ENCODE measurements around the gene CLASRP. TPM values are rescaled to one million over a fixed set of nuclear protein-coding genes. Genes with fewer than 3 reads are reported as not detected.

The CLASRP gene
- total and polyA plus RNA-seq, 9 of the 15 experiments (the other 6 are each of a cell fraction or from before 2014, with no cell fraction given), result 0.94 to 86.3 (median 44.0) TPM

GRCh38 chr19:45110851-45111266 lies 72.0 kb downstream of the CLASRP start:
- peak in 1 of 4 experiments; percentile 29 for DNase-seq (ENCODE audit: extremely low read depth in 1 of 4, low spot score in 3 of 4)
- CTCF ChIA-PET (ENCODE audit: low intra/inter-chr PET ratio), result no interaction called here
- H3K9ac ChIP-seq (ENCODE audit: insufficient read depth in 1 of 2, low read depth in 2 of 2, low read length in 2 of 2), result peak overlapping the region in 1 of 2 experiments; percentile 85; a peak in 1 of 4 replicates

GRCh38 chr19:45112111-45112827 lies 73.4 kb downstream of the CLASRP start:
- intact Hi-C loops (cut with micrococcal nuclease) (no loop called here), in situ Hi-C loops (cut with MboI) (no loop called here)
- no peak for ATAC-seq
- TF ChIP-seq MEIS2 (IDR thresholded peaks at IDR 0.05; ENCODE audit: partially characterized antibody) (no peak), PTRF (tag; IDR thresholded peaks at IDR 0.05) (no peak), ATF7 (IDR thresholded peaks at IDR 0.05) (no peak), ZNF217 (CRISPR knock-in tag; IDR thresholded peaks at IDR 0.05) (no peak), SAP30 (IDR thresholded peaks at IDR 0.05; ENCODE audit: borderline replicate concordance, insufficient read depth, low read depth, low read length, poor library complexity, severe bottlenecking) (no peak), ZNF780A (CRISPR knock-in tag; IDR thresholded peaks at IDR 0.05) (no peak), ZBTB11 (CRISPR knock-in tag; IDR thresholded peaks at IDR 0.05) (no peak)

More at GRCh38 chr19:45110851-45111266, 72.0 kb downstream of the CLASRP start:
- no peaks in the 10 kb centered on the region for H3K9me3 ChIP-seq (replicated peaks; ENCODE audit: control insufficient read depth, insufficient read depth, low read depth, low read length)
- intact Hi-C loops (cut with micrococcal nuclease) (no loop called here), in situ Hi-C loops (cut with MboI) (no loop called here)
- TF ChIP-seq ZNF316 (IDR thresholded peaks at IDR 0.05), result 0 out of 2 replicates have a peak, but pooled peaks have one; percentile 30
- TF ChIP-seq NFE2 (IDR thresholded peaks at IDR 0.05; ENCODE audit: low read depth), result peak; percentile 70
- TF ChIP-seq MAFG (tag; conservative IDR thresholded peaks at IDR 0.05), result 0 out of 2 replicates have a peak, but pooled peaks have one; percentile 27
- no peak for TF ChIP-seq PHF20 (IDR thresholded peaks at IDR 0.05; ENCODE audit: partially characterized antibody)
- TF ChIP-seq ZNF644 (tag; IDR thresholded peaks at IDR 0.05; ENCODE audit: low read depth), result no peak
- TF ChIP-seq ELF1 (tag; IDR thresholded peaks at IDR 0.05), result no peak
- TF ChIP-seq C11orf30 (IDR thresholded peaks at IDR 0.05; ENCODE audit: low read depth), result peak; percentile 52
- TF ChIP-seq MAFK (IDR thresholded peaks at IDR 0.05; ENCODE audit: low read length), result peak; percentile 18; the same call in 1 of the 2 replicates
- peaks cover 74% of the 10 kb centered on the region for H3K79me2 ChIP-seq (ENCODE audit: control insufficient read depth, insufficient read depth, low read length)
- H3K4me2 ChIP-seq (ENCODE audit: insufficient read depth, low read length), result no peak overlapping the region
- FAIRE-seq (peak; percentile 32), ATAC-seq (peak; percentile 50)
- H3K36me3 ChIP-seq (ENCODE audit: control insufficient read depth, insufficient read depth, low read length), result peaks cover 23% of the 10 kb centered on the region; the same call in 2 of the 3 replicates
- H3K4me1 ChIP-seq (replicated peaks in 1 of 2; ENCODE audit: control insufficient read depth in 2 of 2, insufficient read depth in 2 of 2, low read length in 2 of 2), result peaks cover 4 to 12% of the 10 kb centered on the region in 2 experiments; a peak in 4 of 5 replicates
- BruUV-seq (replicated peaks), result no TSS peak
- no peak overlapping the region for H3K4me3 ChIP-seq
- POLR2A ChIA-PET, result interaction anchor here (1.1 to 1.3 kb wide), 2 partner anchors 12 to 18 kb away, joined by 3 read pairs; no protein-coding TSS in a partner anchor
- H3K9me1 ChIP-seq (ENCODE audit: control insufficient read depth, insufficient read depth, low read length), result no peaks in the 10 kb centered on the region
- H4K20me1 ChIP-seq (replicated peaks; ENCODE audit: control insufficient read depth, insufficient read depth, low read length), result peaks cover 11% of the 10 kb centered on the region
- H3K27me3 ChIP-seq (ENCODE audit: control insufficient read depth in 2 of 2, insufficient read depth in 2 of 2, low read length in 2 of 2), result no peaks in the 10 kb centered on the region
- H2AFZ ChIP-seq (ENCODE audit: low read depth, low read length), result no peak overlapping the region
- no peak overlapping the region for H3K27ac ChIP-seq (ENCODE audit: extremely low read depth, low read depth, low read length)
- WGBS (ENCODE audit: insufficient coverage, low coverage, missing lambda C conversion rate), result 48% methylated on average over 5 of the region's 5 CpGs

More at GRCh38 chr19:45112111-45112827, 73.4 kb downstream of the CLASRP start:
- H3K4me2 ChIP-seq (ENCODE audit: insufficient read depth, low read length), result no peak overlapping the region
- no peak overlapping the region for H2AFZ ChIP-seq (ENCODE audit: low read depth, low read length)
- no peaks in the 10 kb centered on the region for H3K27me3 ChIP-seq (ENCODE audit: control insufficient read depth in 2 of 2, insufficient read depth in 2 of 2, low read length in 2 of 2)
- no peaks in the 10 kb centered on the region for H3K9me3 ChIP-seq (replicated peaks; ENCODE audit: control insufficient read depth, insufficient read depth, low read depth, low read length)
- H3K79me2 ChIP-seq (ENCODE audit: control insufficient read depth, insufficient read depth, low read length), result peaks cover 82% of the 10 kb centered on the region
- 90% methylated on average over 10 of the region's 11 CpGs for WGBS (ENCODE audit: insufficient coverage, low coverage, missing lambda C conversion rate)
- DNase-seq (ENCODE audit: extremely low read depth in 1 of 4, low spot score in 3 of 4) (no peak), FAIRE-seq (no peak)
- peaks cover 20% of the 10 kb centered on the region; the same call in 1 of the 2 replicates for H4K20me1 ChIP-seq (replicated peaks; ENCODE audit: control insufficient read depth, insufficient read depth, low read length)
- ChIA-PET POLR2A (interaction anchor here (0.5 to 1.4 kb wide), 6 partner anchors 9 to 135 kb away, joined by 3 to 6 read pairs (median 4); no protein-coding TSS in a partner anchor), CTCF (ENCODE audit: low intra/inter-chr PET ratio) (no interaction called here)
- no peak overlapping the region for H3K4me3 ChIP-seq
- 0 out of 4 replicates have a peak overlapping the region, but pooled peaks of 1 of the 2 experiments have one; percentile 22 for H3K9ac ChIP-seq (ENCODE audit: insufficient read depth in 1 of 2, low read depth in 2 of 2, low read length in 2 of 2)
- peaks cover 23% of the 10 kb centered on the region; the same call in 2 of the 3 replicates for H3K36me3 ChIP-seq (ENCODE audit: control insufficient read depth, insufficient read depth, low read length)
- peaks cover 5% of the 10 kb centered on the region for H3K9me1 ChIP-seq (ENCODE audit: control insufficient read depth, insufficient read depth, low read length)
- H3K27ac ChIP-seq (ENCODE audit: extremely low read depth, low read depth, low read length), result no peak overlapping the region
- no TSS peak for BruUV-seq (replicated peaks)
- H3K4me1 ChIP-seq (replicated peaks in 1 of 2; ENCODE audit: control insufficient read depth in 2 of 2, insufficient read depth in 2 of 2, low read length in 2 of 2), result peaks cover 8 to 26% of the 10 kb centered on the region in 2 experiments; a peak in 4 of 5 replicates
